NCI-H2196 (cell line): ENCODE results near the gene SIAH2.

ENCODE experiments used
- DNase-seq: peaks from one replicate; lab custom pipeline; 2025; ENCODE audit not compliant: unreplicated experiment; lab: John Stamatoyannopoulos, UW

The SIAH2 gene

GRCh38 chr3:150775001-150775599, 12.1 kb upstream of the SIAH2 start:
- DNase-seq = no peak

GRCh38 chr3:150773616-150774192, 10.7 kb upstream of the SIAH2 start:
- no peak for DNase-seq

- DNase-seq = no peak
These were observed 8.6 kb upstream of the SIAH2 start for GRCh38 chr3:150771600-150771999.

GRCh38 chr3:150770681-150771080, 7.7 kb upstream of the SIAH2 start:
- DNase-seq = no peak

GRCh38 chr3:150766742-150767141, 3.8 kb upstream of the SIAH2 start:
- no peak for DNase-seq

GRCh38 chr3:150765949-150766720, 3.2 kb upstream of the SIAH2 start:
- no peak for DNase-seq

GRCh38 chr3:150764967-150765366, 2.0 kb upstream of the SIAH2 start:
- DNase-seq = no peak

GRCh38 chr3:150764566-150764965, 1.6 kb upstream of the SIAH2 start:
- DNase-seq = no peak

- peak; percentile 53 for DNase-seq
These were observed 993 bp upstream of the SIAH2 start for GRCh38 chr3:150763841-150764483.

- DNase-seq = no peak
These were observed 277 bp downstream of the SIAH2 start for GRCh38 chr3:150762662-150763121.

- no peak for DNase-seq
These were observed 923 bp downstream of the SIAH2 start for GRCh38 chr3:150761831-150762661.

- no peak for DNase-seq
These were observed 2.4 kb downstream of the SIAH2 start for GRCh38 chr3:150760431-150761200.

GRCh38 chr3:150759947-150760346, 3.0 kb downstream of the SIAH2 start:
- DNase-seq = no peak

GRCh38 chr3:150759319-150759718, 3.6 kb downstream of the SIAH2 start:
- no peak for DNase-seq

GRCh38 chr3:150757768-150758167, 5.2 kb downstream of the SIAH2 start:
- DNase-seq = no peak

GRCh38 chr3:150757364-150757763, 5.6 kb downstream of the SIAH2 start:
- no peak for DNase-seq

GRCh38 chr3:150756491-150757059, 6.4 kb downstream of the SIAH2 start:
- DNase-seq = no peak

- DNase-seq = no peak
These were observed 7.1 kb downstream of the SIAH2 start for GRCh38 chr3:150755902-150756301.

- no peak for DNase-seq
These were observed 8.1 kb downstream of the SIAH2 start for GRCh38 chr3:150754896-150755295.

GRCh38 chr3:150751781-150752263, 11.1 kb downstream of the SIAH2 start:
- DNase-seq = peak; percentile 27
